Neural progenitor cell (in vitro differentiated cells): ENCODE measurements around the gene THBD. TPM values are rescaled to one million over a fixed set of nuclear protein-coding genes. Genes with fewer than 3 reads are reported as not detected.

Experiments used
- DNase-seq: peaks from one replicate; pipeline ENCODE4 v3.0.0-alpha.2; 2016; ENCODE audit warnings: low spot score
- H2AFZ ChIP-seq: fragments of 200-600 bp; sonication (generic); replicated peaks from 2 replicates; pipeline ENCODE4 v1.6.1; 2016; ENCODE audit warnings: antibody characterized with exemption
- H3F3A ChIP-seq: fragments of 200-600 bp; sonication (generic); 2 replicates; pipeline ENCODE4 v1.6.1; 2016; ENCODE audit warnings: antibody characterized with exemption, low read depth
- H3K27ac ChIP-seq: fragments of 200-600 bp; sonication (generic); 2 replicates; pipeline ENCODE4 v1.5.1; 2016; ENCODE audit warnings: mild to moderate bottlenecking
- H3K27me3 ChIP-seq: fragments of 200-600 bp; sonication (generic); 2 replicates; pipeline ENCODE4 v1.6.1; 2016; ENCODE audit warnings: mild to moderate bottlenecking, moderate library complexity
- H3K36me3 ChIP-seq: fragments of 200-600 bp; sonication (generic); 2 replicates; pipeline ENCODE4 v1.5.1; 2016
- H3K4me1 ChIP-seq: fragments of 200-600 bp; sonication (generic); 2 replicates; pipeline ENCODE4 v1.6.1; 2016; ENCODE audit warnings: mixed run types
- H3K4me2 ChIP-seq: fragments of 200-600 bp; sonication (generic); 2 replicates; pipeline ENCODE4 v1.6.1; 2016
- H3K4me3 ChIP-seq: fragments of 200-600 bp; sonication (generic); 2 replicates; pipeline ENCODE4 v1.5.1; 2016
- H3K79me2 ChIP-seq: fragments of 200-600 bp; sonication (generic); 2 replicates; pipeline ENCODE4 v1.6.1; 2016; ENCODE audit warnings: low read depth
- H3K9ac ChIP-seq: fragments of 200-600 bp; sonication (generic); 2 replicates; pipeline ENCODE4 v1.6.1; 2016
- H3K9me3 ChIP-seq: fragments of 200-600 bp; sonication (generic); 2 replicates; pipeline ENCODE4 v1.5.1; 2016; ENCODE audit warnings: low read depth
- H4K20me1 ChIP-seq: fragments of 200-600 bp; sonication (generic); 2 replicates; pipeline ENCODE4 v1.6.1; 2016; ENCODE audit warnings: low read depth
- H3K27ac Mint-ChIP-seq: 3 replicates; pipeline ENCODE4 v1.8.0; 2021; ENCODE audit warnings: mixed read lengths
- H3K27me3 Mint-ChIP-seq: 2 replicates; pipeline ENCODE4 v1.8.0; 2022; ENCODE audit warnings: low read depth, mild to moderate bottlenecking, inconsistent platforms, moderate library complexity, mixed read lengths; ENCODE audit not compliant: insufficient read depth
- H3K36me3 Mint-ChIP-seq: 3 replicates; pipeline ENCODE4 v1.8.0; 2021; ENCODE audit warnings: mixed read lengths
- H3K4me1 Mint-ChIP-seq: 3 replicates; pipeline ENCODE4 v1.8.0; 2021; ENCODE audit warnings: mixed read lengths
- H3K4me3 Mint-ChIP-seq: 3 replicates; pipeline ENCODE4 v1.8.0; 2021; ENCODE audit warnings: mild to moderate bottlenecking, moderate library complexity, mixed read lengths
- H3K9me3 Mint-ChIP-seq: 3 replicates; pipeline ENCODE4 v1.8.0; 2020; ENCODE audit warnings: mixed read lengths
- EZH2 ChIP-seq: fragments of 200-600 bp; sonication (generic); IDR thresholded peaks from 2 replicates; pipeline ENCODE4 v1.6.1; 2017; ENCODE audit warnings: antibody characterized with exemption, mild to moderate bottlenecking, moderate library complexity
- EZH2phosphoT487 ChIP-seq: fragments of 200-600 bp; sonication (generic); IDR thresholded peaks from 2 replicates; pipeline ENCODE4 v1.6.1; 2017; ENCODE audit warnings: antibody characterized with exemption
- total RNA-seq: library from RNA; depleted of rRNA; stranded (reverse); fragments of >200 nt; gene quantifications from 2 replicates; pipeline ENCODE4 v1.2.3, GENCODE V29; 2015; ENCODE audit warnings: low replicate concordance
- TF ChIP-seq, protein P1 (sequence below): fragments of 200-600 bp; sonication (generic); IDR thresholded peaks from 2 replicates; pipeline ENCODE4 v1.5.1; 2017; ENCODE audit warnings: antibody characterized with exemption, mild to moderate bottlenecking

The THBD gene
- total RNA-seq, 1 donor from 2014 or later, result 0.15 TPM

DNA sequence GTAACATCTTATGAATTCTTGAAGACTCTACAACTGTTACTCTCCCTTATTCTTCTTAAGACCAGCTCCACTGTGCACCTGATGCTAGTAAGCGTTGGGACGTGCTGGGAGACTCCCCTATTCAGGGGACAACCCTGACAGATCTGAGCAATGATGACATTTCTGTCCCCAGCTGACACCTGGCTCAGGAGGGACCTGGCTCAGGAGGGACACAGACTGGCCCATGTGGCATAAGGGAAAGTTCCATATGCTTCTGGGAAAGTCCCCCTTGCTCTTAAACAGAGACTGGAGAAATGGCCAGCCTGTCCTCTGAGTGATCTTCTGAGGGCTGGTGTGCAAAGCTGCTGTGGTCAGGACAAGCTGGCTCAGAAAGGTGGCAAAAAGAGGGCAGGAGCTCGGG lies 46.6 kb upstream of the THBD start:
- H3K4me1 ChIP-seq, result no peaks in the 10 kb centered on the region
- H4K20me1 ChIP-seq, result no peaks in the 10 kb centered on the region
- no peaks in the 10 kb centered on the region for H3K36me3 Mint-ChIP-seq
- no peaks in the 10 kb centered on the region for H3F3A ChIP-seq
- H3K27me3 Mint-ChIP-seq, result peaks cover 13% of the 10 kb centered on the region
- TF ChIP-seq, protein P1, sequence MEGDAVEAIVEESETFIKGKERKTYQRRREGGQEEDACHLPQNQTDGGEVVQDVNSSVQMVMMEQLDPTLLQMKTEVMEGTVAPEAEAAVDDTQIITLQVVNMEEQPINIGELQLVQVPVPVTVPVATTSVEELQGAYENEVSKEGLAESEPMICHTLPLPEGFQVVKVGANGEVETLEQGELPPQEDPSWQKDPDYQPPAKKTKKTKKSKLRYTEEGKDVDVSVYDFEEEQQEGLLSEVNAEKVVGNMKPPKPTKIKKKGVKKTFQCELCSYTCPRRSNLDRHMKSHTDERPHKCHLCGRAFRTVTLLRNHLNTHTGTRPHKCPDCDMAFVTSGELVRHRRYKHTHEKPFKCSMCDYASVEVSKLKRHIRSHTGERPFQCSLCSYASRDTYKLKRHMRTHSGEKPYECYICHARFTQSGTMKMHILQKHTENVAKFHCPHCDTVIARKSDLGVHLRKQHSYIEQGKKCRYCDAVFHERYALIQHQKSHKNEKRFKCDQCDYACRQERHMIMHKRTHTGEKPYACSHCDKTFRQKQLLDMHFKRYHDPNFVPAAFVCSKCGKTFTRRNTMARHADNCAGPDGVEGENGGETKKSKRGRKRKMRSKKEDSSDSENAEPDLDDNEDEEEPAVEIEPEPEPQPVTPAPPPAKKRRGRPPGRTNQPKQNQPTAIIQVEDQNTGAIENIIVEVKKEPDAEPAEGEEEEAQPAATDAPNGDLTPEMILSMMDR, result no peak
- TF ChIP-seq EZH2, result no peak
- TF ChIP-seq EZH2phosphoT487, result no peak
- H3K79me2 ChIP-seq, result no peaks in the 10 kb centered on the region
- no peak overlapping the region for H3K9ac ChIP-seq
- no peak overlapping the region for H3K4me3 ChIP-seq
- H3K27ac Mint-ChIP-seq, result no peak overlapping the region
- no peaks in the 10 kb centered on the region for H3K27me3 ChIP-seq
- no peak overlapping the region for H3K4me3 Mint-ChIP-seq
- H3K4me1 Mint-ChIP-seq, result peaks cover 22% of the 10 kb centered on the region
- H3K27ac ChIP-seq, result no peak overlapping the region
- no peaks in the 10 kb centered on the region for H3K9me3 ChIP-seq
- no peak overlapping the region for H3K4me2 ChIP-seq
- no peaks in the 10 kb centered on the region for H3K36me3 ChIP-seq
- DNase-seq, result no peak
- H2AFZ ChIP-seq, result no peak overlapping the region
- H3K9me3 Mint-ChIP-seq, result no peaks in the 10 kb centered on the region

- no peak overlapping the region for H3K4me3 Mint-ChIP-seq
- no peaks in the 10 kb centered on the region for H3K36me3 Mint-ChIP-seq
- H3K4me1 Mint-ChIP-seq, result peaks cover 22% of the 10 kb centered on the region
- no peak for DNase-seq
- no peak overlapping the region for H3K27ac Mint-ChIP-seq
- Histone ChIP-seq H3K36me3 (no peaks in the 10 kb centered on the region), H3K4me2 (no peak overlapping the region), H3K4me1 (no peaks in the 10 kb centered on the region), H3K4me3 (no peak overlapping the region), H4K20me1 (no peaks in the 10 kb centered on the region), H3F3A (no peaks in the 10 kb centered on the region), H3K9ac (no peak overlapping the region), H3K27me3 (no peaks in the 10 kb centered on the region), H3K79me2 (no peaks in the 10 kb centered on the region), H3K27ac (no peak overlapping the region), H2AFZ (no peak overlapping the region), H3K9me3 (no peaks in the 10 kb centered on the region)
- no peaks in the 10 kb centered on the region for H3K9me3 Mint-ChIP-seq
- peaks cover 13% of the 10 kb centered on the region for H3K27me3 Mint-ChIP-seq
- TF ChIP-seq, protein P1, result no peak
- TF ChIP-seq EZH2phosphoT487 (no peak), EZH2 (no peak)
These were observed 46.0 kb upstream of the THBD start for GRCh38 chr20:23095499-23095898.

DNA sequence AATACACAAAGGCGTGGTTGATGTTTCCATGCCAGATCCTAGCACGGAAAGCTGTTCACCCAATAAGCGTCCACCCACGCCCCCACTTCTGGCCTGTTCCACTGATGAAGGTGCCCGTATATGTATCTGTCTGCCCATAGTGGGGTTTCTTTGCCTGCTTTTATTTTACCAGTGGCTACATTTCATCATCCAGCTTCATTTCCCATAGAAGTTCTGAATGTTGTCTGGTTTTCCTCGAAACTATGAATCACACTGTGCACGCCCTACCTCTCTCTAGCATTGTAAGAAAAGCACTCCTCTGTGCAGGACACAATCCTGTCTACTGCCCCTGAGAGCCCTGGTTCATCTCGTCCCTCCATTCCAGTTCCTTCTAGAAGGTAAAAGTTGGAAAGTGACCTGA lies 45.5 kb upstream of the THBD start:
- Mint-ChIP-seq H3K27ac (no peak overlapping the region), H3K9me3 (no peaks in the 10 kb centered on the region), H3K27me3 (peaks cover 13% of the 10 kb centered on the region), H3K36me3 (no peaks in the 10 kb centered on the region), H3K4me1 (peaks cover 21% of the 10 kb centered on the region), H3K4me3 (no peak overlapping the region)
- Histone ChIP-seq H3K27ac (no peak overlapping the region), H3K4me1 (no peaks in the 10 kb centered on the region), H3K4me3 (no peak overlapping the region), H3K9ac (no peak overlapping the region), H3K27me3 (no peaks in the 10 kb centered on the region), H3F3A (no peaks in the 10 kb centered on the region), H3K9me3 (no peaks in the 10 kb centered on the region), H3K79me2 (no peaks in the 10 kb centered on the region), H4K20me1 (no peaks in the 10 kb centered on the region), H3K4me2 (no peak overlapping the region), H3K36me3 (no peaks in the 10 kb centered on the region), H2AFZ (no peak overlapping the region)
- TF ChIP-seq, protein P1, result no peak
- no peak for TF ChIP-seq EZH2
- DNase-seq, result no peak
